NCI-H1417 treated with DMSO at 0.1 percent for 48 hours (cell line): Measurements from ENCODE around the gene GJA9.
"Not testable (repeated sequence)": the region's sequence is repeated elsewhere in the genome, so short reads cannot be mapped to it uniquely, and the experiment has no call there.

Source experiments
- DNase-seq: peaks from one replicate; lab custom pipeline; 2025; lab: John Stamatoyannopoulos, UW

The GJA9 gene

GRCh38 chr1:38873027-38873969, 8.1 kb downstream of the GJA9 start, which contains the start of gene MYCBP:
Gene MYCBP, minus strand, starts transcription at chr1:38873348. Its CDS starts 43 bp downstream, at chr1:38873305.
- peak; percentile 64 for DNase-seq

GRCh38 chr1:38872401-38873026, 8.9 kb downstream of the GJA9 start:
- no peak for DNase-seq

- DNase-seq: no peak
Measured at GRCh38 chr1:38870996-38871395, 10.4 kb downstream of the GJA9 start.

- DNase-seq: no peak
Measured at GRCh38 chr1:38867208-38867607, 14.2 kb downstream of the GJA9 start.

GRCh38 chr1:38865112-38865715, 16.2 kb downstream of the GJA9 start:
- no peak for DNase-seq

GRCh38 chr1:38860454-38860795, 21.0 kb downstream of the GJA9 start:
- DNase-seq: no peak

GRCh38 chr1:38859561-38860453, 21.6 kb downstream of the GJA9 start, which contains the start of gene RRAGC:
Gene RRAGC, minus strand, starts transcription at chr1:38859772. Its CDS starts 126 bp downstream, at chr1:38859646.
- peak; percentile 75 for DNase-seq

GRCh38 chr1:38858833-38859560, 22.4 kb downstream of the GJA9 start:
- DNase-seq: no peak

GRCh38 chr1:38852780-38853179, 28.6 kb downstream of the GJA9 start:
- DNase-seq: no peak

- DNase-seq: no peak
Measured at GRCh38 chr1:38848071-38848470, 33.3 kb downstream of the GJA9 start.

- DNase-seq: no peak
Measured at GRCh38 chr1:38846210-38846609, 35.2 kb downstream of the GJA9 start.

- not testable (repeated sequence) for DNase-seq
Measured at GRCh38 chr1:38845088-38845487, 36.3 kb downstream of the GJA9 start.

- no peak for DNase-seq
Measured at GRCh38 chr1:38840281-38840680, 41.1 kb downstream of the GJA9 start.

GRCh38 chr1:38839363-38839762, 42.0 kb downstream of the GJA9 start:
- DNase-seq: no peak

GRCh38 chr1:38836316-38836715, 45.1 kb downstream of the GJA9 start:
- not testable (repeated sequence) for DNase-seq

GRCh38 chr1:38834937-38835827, 46.2 kb downstream of the GJA9 start:
- peak; percentile 46 for DNase-seq

GRCh38 chr1:38834221-38834782, 47.1 kb downstream of the GJA9 start:
- DNase-seq: no peak

GRCh38 chr1:38833146-38833545, 48.2 kb downstream of the GJA9 start:
- DNase-seq: no peak

- DNase-seq: no peak
Measured at GRCh38 chr1:38832370-38832734, 49.0 kb downstream of the GJA9 start.
